ENCODE data around the gene AIF1.
A peak's percentile ranks its signal among the peaks of the same experiment; 100 is the strongest.

The AIF1 gene

DNA sequence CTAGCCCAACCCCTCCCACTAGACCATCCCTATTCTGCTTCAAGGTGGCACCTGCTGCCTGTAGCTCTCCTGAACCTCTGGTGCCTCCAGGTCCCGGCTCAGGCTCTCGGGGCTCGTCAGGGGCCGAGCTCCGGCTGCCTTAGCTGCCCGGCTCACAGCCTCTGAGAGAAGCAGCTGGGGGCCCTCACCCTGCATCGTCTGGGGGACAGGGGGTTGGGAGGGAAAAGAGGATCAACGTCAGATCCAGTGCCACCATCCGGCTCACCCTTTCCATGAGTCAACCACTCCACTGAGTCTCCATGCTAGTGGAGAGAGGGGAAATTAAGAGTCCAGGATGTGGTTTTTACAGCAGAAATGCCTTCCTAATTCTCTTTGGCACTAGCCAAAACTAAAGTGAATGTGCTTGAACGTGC lies 24.4 kb downstream of the AIF1 start:
- Histone ChIP-seq H3K4me3 (ENCODE audit: insufficient read length, low read depth) (no peak overlapping the region), H3K9ac (ENCODE audit: insufficient read length, low read depth) (no peak overlapping the region), H3K36me3 (ENCODE audit: insufficient read depth, insufficient read length, low read length) (peaks cover 88% of the 10 kb centered on the region), H3K27me3 (ENCODE audit: insufficient read depth, insufficient read length) (no peaks in the 10 kb centered on the region), H3K9me3 (ENCODE audit: insufficient read depth, low read length) (no peaks in the 10 kb centered on the region; the same call in 1 of the 2 replicates), H3K4me1 (ENCODE audit: insufficient read depth, insufficient read length) (no peaks in the 10 kb centered on the region)
- no peak for DNase-seq (ENCODE audit: low read depth, low spot score)
- TF ChIP-seq SUZ12 (IDR thresholded peaks at IDR 0.05; ENCODE audit: extremely low read depth, insufficient read depth, insufficient read length): no peak
- no peak for TF ChIP-seq ZNF274 (IDR thresholded peaks at IDR 0.05; ENCODE audit: low read depth, low read length)
- no peak for TF ChIP-seq YY1 (IDR thresholded peaks at IDR 0.05; ENCODE audit: insufficient read depth, insufficient read length)

DNA sequence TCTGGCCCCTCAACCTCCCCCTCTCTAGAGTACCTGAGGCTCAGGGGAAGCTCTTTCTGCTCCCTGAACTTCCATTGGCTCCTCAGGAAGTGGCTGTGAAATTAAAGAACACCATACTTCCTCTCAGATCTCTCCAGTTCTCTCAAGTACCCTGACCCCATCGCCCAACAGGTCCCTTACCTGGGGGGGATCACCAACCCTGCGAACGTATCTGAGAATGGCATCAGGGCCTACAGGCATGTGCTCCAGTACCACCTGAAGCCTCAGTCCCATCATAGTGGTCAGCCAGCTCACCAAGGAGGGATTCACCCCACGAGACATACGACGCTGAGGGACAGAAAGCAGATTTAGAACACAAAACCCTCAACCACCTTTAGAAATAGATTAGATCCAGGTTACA lies 25.6 kb downstream of the AIF1 start:
- peaks cover 88% of the 10 kb centered on the region for H3K36me3 ChIP-seq (ENCODE audit: insufficient read depth, insufficient read length, low read length)
- H3K27me3 ChIP-seq (ENCODE audit: insufficient read depth, insufficient read length): no peaks in the 10 kb centered on the region
- no peak for DNase-seq (ENCODE audit: low read depth, low spot score)
- H3K9me3 ChIP-seq (ENCODE audit: insufficient read depth, low read length): no peaks in the 10 kb centered on the region; the same call in 1 of the 2 replicates
- H3K9ac ChIP-seq (ENCODE audit: insufficient read length, low read depth): no peak overlapping the region
- no peaks in the 10 kb centered on the region for H3K4me1 ChIP-seq (ENCODE audit: insufficient read depth, insufficient read length)
- no peak overlapping the region for H3K4me3 ChIP-seq (ENCODE audit: insufficient read length, low read depth)
- TF ChIP-seq YY1 (IDR thresholded peaks at IDR 0.05; ENCODE audit: insufficient read depth, insufficient read length): no peak
- TF ChIP-seq SUZ12 (IDR thresholded peaks at IDR 0.05; ENCODE audit: extremely low read depth, insufficient read depth, insufficient read length): no peak
- TF ChIP-seq ZNF274 (IDR thresholded peaks at IDR 0.05; ENCODE audit: low read depth, low read length): no peak

DNA sequence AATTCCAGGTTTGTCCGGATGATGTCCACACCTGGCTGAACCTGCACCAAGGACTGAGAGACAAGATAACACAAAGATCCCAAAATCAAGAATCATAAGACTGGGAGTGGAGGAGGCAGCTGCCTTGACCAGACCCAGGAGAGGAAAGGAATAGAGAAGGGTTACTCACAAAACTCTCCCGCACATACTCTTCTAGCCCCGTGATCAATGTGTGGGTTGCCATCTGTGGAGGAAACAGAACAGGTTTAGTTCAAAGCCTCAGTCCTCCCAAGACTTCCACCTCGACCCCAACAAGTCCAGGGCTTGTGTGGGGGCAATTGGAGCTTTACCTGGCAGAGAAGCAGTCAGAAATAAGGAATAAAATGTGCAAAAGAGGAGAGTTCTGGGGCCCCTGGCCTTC lies 26.3 kb downstream of the AIF1 start:
- H3K9me3 ChIP-seq (ENCODE audit: insufficient read depth, low read length): no peaks in the 10 kb centered on the region; the same call in 1 of the 2 replicates
- peaks cover 88% of the 10 kb centered on the region for H3K36me3 ChIP-seq (ENCODE audit: insufficient read depth, insufficient read length, low read length)
- no peaks in the 10 kb centered on the region for H3K27me3 ChIP-seq (ENCODE audit: insufficient read depth, insufficient read length)
- DNase-seq (ENCODE audit: low read depth, low spot score): no peak
- no peak for TF ChIP-seq SUZ12 (IDR thresholded peaks at IDR 0.05; ENCODE audit: extremely low read depth, insufficient read depth, insufficient read length)
- no peak for TF ChIP-seq ZNF274 (IDR thresholded peaks at IDR 0.05; ENCODE audit: low read depth, low read length)
- no peak overlapping the region for H3K9ac ChIP-seq (ENCODE audit: insufficient read length, low read depth)
- H3K4me3 ChIP-seq (ENCODE audit: insufficient read length, low read depth): no peak overlapping the region
- H3K4me1 ChIP-seq (ENCODE audit: insufficient read depth, insufficient read length): no peaks in the 10 kb centered on the region

DNA sequence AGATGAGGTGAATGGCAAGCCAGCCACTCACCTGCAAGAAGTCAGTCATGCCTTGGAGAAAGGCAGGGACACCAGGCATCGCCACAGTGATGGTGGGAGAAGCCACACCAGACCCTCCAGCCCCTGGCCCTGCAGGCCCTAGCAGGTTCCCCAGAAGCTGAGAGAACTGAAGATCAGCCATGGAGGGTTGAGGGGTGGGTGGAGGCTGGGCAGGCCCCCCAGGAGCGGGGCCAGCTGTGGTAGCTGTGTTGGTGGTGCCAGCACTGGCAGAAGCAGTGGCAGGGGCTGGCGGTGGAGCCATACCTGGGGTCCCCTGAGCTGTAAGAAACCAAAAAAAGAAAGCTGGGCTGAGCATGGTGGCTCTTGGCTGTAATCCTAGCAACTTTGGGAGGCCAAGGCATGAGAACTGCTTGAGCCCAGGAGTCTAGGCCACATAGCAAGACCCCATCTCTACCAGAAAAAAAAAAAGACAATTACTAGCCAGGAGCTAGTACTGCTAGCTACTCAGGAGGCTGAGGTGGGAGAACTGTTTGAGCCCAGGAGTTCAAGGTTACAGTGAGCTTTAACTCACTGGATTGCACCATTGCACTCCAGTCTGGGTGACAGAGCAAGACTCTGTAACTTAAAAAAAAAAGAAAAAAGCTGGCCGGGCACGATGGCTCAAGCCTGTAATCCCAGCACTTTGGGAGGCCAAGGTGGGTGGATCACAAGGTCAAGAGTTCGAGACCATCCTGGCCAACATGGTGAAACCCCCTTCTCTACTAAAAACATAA lies 27.9 kb downstream of the AIF1 start:
- no peak for DNase-seq (ENCODE audit: low read depth, low spot score)
- Histone ChIP-seq H3K4me1 (ENCODE audit: insufficient read depth, insufficient read length) (no peaks in the 10 kb centered on the region), H3K27me3 (ENCODE audit: insufficient read depth, insufficient read length) (no peaks in the 10 kb centered on the region), H3K4me3 (ENCODE audit: insufficient read length, low read depth) (no peak overlapping the region), H3K9me3 (ENCODE audit: insufficient read depth, low read length) (no peaks in the 10 kb centered on the region; the same call in 1 of the 2 replicates), H3K9ac (ENCODE audit: insufficient read length, low read depth) (no peak overlapping the region), H3K36me3 (ENCODE audit: insufficient read depth, insufficient read length, low read length) (peaks cover 87% of the 10 kb centered on the region)
- TF ChIP-seq ZNF274 (IDR thresholded peaks at IDR 0.05; ENCODE audit: low read depth, low read length): no peak
- TF ChIP-seq SUZ12 (IDR thresholded peaks at IDR 0.05; ENCODE audit: extremely low read depth, insufficient read depth, insufficient read length): no peak
- no peak for TF ChIP-seq YY1 (IDR thresholded peaks at IDR 0.05; ENCODE audit: insufficient read depth, insufficient read length)

DNA sequence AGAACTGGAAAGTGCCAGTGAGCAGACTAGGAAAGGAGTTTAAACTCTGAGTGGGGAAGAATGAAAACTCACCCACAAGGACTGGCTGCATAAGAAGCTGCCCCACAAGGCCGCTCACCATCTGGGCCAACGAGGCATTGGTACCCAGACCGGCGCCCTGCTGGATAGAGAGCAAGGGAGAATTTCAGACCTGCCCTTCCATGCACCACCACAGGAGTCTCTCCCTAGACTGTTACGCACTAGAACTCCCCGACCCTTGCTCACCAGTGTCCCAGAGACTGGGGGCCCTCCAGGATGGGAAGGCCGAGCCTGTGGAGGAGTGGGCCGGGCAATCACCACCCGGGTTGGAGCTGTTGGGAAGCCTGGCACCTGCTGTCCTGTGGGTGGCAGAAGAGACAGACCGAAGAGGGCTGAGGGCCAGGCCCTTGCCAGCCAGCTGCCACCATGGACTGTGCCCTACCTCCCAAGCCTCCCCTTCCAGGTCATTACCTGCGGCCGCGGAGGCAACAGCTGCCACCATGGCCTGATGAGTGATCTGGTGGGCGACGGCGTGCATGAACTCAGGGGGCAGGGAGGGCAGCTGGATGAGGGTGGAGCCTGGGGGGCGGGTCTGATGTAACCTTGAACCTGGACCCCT lies 28.9 kb downstream of the AIF1 start:
- peaks cover 92% of the 10 kb centered on the region for H3K36me3 ChIP-seq (ENCODE audit: insufficient read depth, insufficient read length, low read length)
- H3K4me3 ChIP-seq (ENCODE audit: insufficient read length, low read depth): no peak overlapping the region
- DNase-seq (ENCODE audit: low read depth, low spot score): no peak
- no peaks in the 10 kb centered on the region for H3K27me3 ChIP-seq (ENCODE audit: insufficient read depth, insufficient read length)
- no peaks in the 10 kb centered on the region for H3K4me1 ChIP-seq (ENCODE audit: insufficient read depth, insufficient read length)
- H3K9me3 ChIP-seq (ENCODE audit: insufficient read depth, low read length): no peaks in the 10 kb centered on the region; the same call in 1 of the 2 replicates
- no peak overlapping the region for H3K9ac ChIP-seq (ENCODE audit: insufficient read length, low read depth)
- TF ChIP-seq ZNF274 (IDR thresholded peaks at IDR 0.05; ENCODE audit: low read depth, low read length) (no peak), YY1 (IDR thresholded peaks at IDR 0.05; ENCODE audit: insufficient read depth, insufficient read length) (no peak), SUZ12 (IDR thresholded peaks at IDR 0.05; ENCODE audit: extremely low read depth, insufficient read depth, insufficient read length) (no peak)

- Histone ChIP-seq H3K4me3 (ENCODE audit: insufficient read length, low read depth) (no peak overlapping the region), H3K9ac (ENCODE audit: insufficient read length, low read depth) (no peak overlapping the region), H3K9me3 (ENCODE audit: insufficient read depth, low read length) (no peaks in the 10 kb centered on the region), H3K36me3 (ENCODE audit: insufficient read depth, insufficient read length, low read length) (peaks cover 87% of the 10 kb centered on the region), H3K27me3 (ENCODE audit: insufficient read depth, insufficient read length) (no peaks in the 10 kb centered on the region), H3K4me1 (ENCODE audit: insufficient read depth, insufficient read length) (no peaks in the 10 kb centered on the region)
- TF ChIP-seq SUZ12 (IDR thresholded peaks at IDR 0.05; ENCODE audit: extremely low read depth, insufficient read depth, insufficient read length) (no peak), ZNF274 (IDR thresholded peaks at IDR 0.05; ENCODE audit: low read depth, low read length) (no peak), YY1 (IDR thresholded peaks at IDR 0.05; ENCODE audit: insufficient read depth, insufficient read length) (no peak)
- no peak for DNase-seq (ENCODE audit: low read depth, low spot score)
Observed at GRCh38 chr6:31645325-31645724, 30.3 kb downstream of the AIF1 start.

GRCh38 chr6:31651602-31652191 lies 36.7 kb downstream of the AIF1 start:
- no peaks in the 10 kb centered on the region for H3K9me3 ChIP-seq (ENCODE audit: insufficient read depth, low read length)
- TF ChIP-seq ZNF274 (IDR thresholded peaks at IDR 0.05; ENCODE audit: low read depth, low read length) (no peak), SUZ12 (IDR thresholded peaks at IDR 0.05; ENCODE audit: extremely low read depth, insufficient read depth, insufficient read length) (no peak), YY1 (IDR thresholded peaks at IDR 0.05; ENCODE audit: insufficient read depth, insufficient read length) (no peak)
- H3K9ac ChIP-seq (ENCODE audit: insufficient read length, low read depth): peak overlapping the region; percentile 85
- H3K4me1 ChIP-seq (ENCODE audit: insufficient read depth, insufficient read length): no peaks in the 10 kb centered on the region
- H3K36me3 ChIP-seq (ENCODE audit: insufficient read depth, insufficient read length, low read length): peaks cover 41% of the 10 kb centered on the region
- peak; percentile 55 for DNase-seq (ENCODE audit: low read depth, low spot score)
- peak overlapping the region; percentile 89 for H3K4me3 ChIP-seq (ENCODE audit: insufficient read length, low read depth)
- H3K27me3 ChIP-seq (ENCODE audit: insufficient read depth, insufficient read length): no peaks in the 10 kb centered on the region

Measured in NT2/D1 (cell line).